ENCODE data around the gene AR. TPM values are rescaled to one million over a fixed set of nuclear protein-coding genes. Genes with fewer than 3 reads are reported as not detected.
A peak's percentile ranks its signal among the peaks of the same experiment; 100 is the strongest.

Gene AR, protein sequence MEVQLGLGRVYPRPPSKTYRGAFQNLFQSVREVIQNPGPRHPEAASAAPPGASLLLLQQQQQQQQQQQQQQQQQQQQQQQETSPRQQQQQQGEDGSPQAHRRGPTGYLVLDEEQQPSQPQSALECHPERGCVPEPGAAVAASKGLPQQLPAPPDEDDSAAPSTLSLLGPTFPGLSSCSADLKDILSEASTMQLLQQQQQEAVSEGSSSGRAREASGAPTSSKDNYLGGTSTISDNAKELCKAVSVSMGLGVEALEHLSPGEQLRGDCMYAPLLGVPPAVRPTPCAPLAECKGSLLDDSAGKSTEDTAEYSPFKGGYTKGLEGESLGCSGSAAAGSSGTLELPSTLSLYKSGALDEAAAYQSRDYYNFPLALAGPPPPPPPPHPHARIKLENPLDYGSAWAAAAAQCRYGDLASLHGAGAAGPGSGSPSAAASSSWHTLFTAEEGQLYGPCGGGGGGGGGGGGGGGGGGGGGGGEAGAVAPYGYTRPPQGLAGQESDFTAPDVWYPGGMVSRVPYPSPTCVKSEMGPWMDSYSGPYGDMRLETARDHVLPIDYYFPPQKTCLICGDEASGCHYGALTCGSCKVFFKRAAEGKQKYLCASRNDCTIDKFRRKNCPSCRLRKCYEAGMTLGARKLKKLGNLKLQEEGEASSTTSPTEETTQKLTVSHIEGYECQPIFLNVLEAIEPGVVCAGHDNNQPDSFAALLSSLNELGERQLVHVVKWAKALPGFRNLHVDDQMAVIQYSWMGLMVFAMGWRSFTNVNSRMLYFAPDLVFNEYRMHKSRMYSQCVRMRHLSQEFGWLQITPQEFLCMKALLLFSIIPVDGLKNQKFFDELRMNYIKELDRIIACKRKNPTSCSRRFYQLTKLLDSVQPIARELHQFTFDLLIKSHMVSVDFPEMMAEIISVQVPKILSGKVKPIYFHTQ
- 10.2 and 10.4 TPM in 2 replicates for total RNA-seq
- long read RNA-seq, partial matches to known transcripts, result 2 of 7 reads
- long read RNA-seq, other reads (novel, unspliced or antisense), result 5 of 7 reads

DNA sequence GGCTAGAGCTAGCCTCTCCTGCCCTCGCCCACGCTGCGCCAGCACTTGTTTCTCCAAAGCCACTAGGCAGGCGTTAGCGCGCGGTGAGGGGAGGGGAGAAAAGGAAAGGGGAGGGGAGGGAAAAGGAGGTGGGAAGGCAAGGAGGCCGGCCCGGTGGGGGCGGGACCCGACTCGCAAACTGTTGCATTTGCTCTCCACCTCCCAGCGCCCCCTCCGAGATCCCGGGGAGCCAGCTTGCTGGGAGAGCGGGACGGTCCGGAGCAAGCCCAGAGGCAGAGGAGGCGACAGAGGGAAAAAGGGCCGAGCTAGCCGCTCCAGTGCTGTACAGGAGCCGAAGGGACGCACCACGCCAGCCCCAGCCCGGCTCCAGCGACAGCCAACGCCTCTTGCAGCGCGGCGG, at the start of gene AR:
AR (plus strand) TSS at position 204 of the 400 bp plus-strand sequence. CDS start 1,126 bp downstream, outside the sequence.
- Mint-ChIP-seq H3K27me3 (ENCODE audit: unreplicated experiment) (no peaks in the 10 kb centered on the region), H3K9me3 (ENCODE audit: unreplicated experiment) (peaks cover 9% of the 10 kb centered on the region), H3K36me3 (ENCODE audit: unreplicated experiment) (no peaks in the 10 kb centered on the region), H3K27ac (ENCODE audit: unreplicated experiment) (peak within 1 kb of the TSS; percentile 56), H3K4me3 (ENCODE audit: unreplicated experiment) (peak within 1 kb of the TSS; percentile 83), H3K4me1 (ENCODE audit: unreplicated experiment) (peaks cover 27% of the 10 kb centered on the region)
- peak; percentile 87 for DNase-seq (ENCODE audit: extremely low spot score, unreplicated experiment)
- TF ChIP-seq, protein P1, sequence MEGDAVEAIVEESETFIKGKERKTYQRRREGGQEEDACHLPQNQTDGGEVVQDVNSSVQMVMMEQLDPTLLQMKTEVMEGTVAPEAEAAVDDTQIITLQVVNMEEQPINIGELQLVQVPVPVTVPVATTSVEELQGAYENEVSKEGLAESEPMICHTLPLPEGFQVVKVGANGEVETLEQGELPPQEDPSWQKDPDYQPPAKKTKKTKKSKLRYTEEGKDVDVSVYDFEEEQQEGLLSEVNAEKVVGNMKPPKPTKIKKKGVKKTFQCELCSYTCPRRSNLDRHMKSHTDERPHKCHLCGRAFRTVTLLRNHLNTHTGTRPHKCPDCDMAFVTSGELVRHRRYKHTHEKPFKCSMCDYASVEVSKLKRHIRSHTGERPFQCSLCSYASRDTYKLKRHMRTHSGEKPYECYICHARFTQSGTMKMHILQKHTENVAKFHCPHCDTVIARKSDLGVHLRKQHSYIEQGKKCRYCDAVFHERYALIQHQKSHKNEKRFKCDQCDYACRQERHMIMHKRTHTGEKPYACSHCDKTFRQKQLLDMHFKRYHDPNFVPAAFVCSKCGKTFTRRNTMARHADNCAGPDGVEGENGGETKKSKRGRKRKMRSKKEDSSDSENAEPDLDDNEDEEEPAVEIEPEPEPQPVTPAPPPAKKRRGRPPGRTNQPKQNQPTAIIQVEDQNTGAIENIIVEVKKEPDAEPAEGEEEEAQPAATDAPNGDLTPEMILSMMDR (IDR thresholded peaks at IDR 0.05), result no peak

DNA sequence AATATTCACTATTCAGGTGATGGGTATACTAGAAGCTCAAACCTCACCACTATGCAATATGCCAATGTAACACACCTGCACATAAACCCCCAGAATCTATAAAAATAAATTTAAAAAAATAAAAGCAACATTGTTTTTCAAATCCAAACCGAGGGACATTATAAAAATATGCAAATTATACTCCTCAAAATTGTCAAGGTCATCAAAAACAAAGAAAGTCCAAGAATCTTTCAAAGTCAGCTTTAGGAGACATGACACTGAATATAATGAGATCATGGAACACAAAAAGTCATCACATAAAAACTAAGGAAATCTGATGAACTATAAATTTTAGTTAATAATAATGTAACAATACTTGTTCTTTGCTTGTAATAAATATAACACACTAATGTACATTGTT, 43.2 kb upstream of the AR start:
- no peaks in the 10 kb centered on the region for H3K36me3 Mint-ChIP-seq (ENCODE audit: unreplicated experiment)
- H3K9me3 Mint-ChIP-seq (ENCODE audit: unreplicated experiment), result peaks cover 22% of the 10 kb centered on the region
- H3K27ac Mint-ChIP-seq (ENCODE audit: unreplicated experiment), result no peak overlapping the region
- H3K27me3 Mint-ChIP-seq (ENCODE audit: unreplicated experiment), result no peaks in the 10 kb centered on the region
- TF ChIP-seq, protein P1 (IDR thresholded peaks at IDR 0.05), result no peak
- no peak for DNase-seq (ENCODE audit: extremely low spot score, unreplicated experiment)
- H3K4me1 Mint-ChIP-seq (ENCODE audit: unreplicated experiment), result no peaks in the 10 kb centered on the region
- H3K4me3 Mint-ChIP-seq (ENCODE audit: unreplicated experiment), result no peak overlapping the region

DNA sequence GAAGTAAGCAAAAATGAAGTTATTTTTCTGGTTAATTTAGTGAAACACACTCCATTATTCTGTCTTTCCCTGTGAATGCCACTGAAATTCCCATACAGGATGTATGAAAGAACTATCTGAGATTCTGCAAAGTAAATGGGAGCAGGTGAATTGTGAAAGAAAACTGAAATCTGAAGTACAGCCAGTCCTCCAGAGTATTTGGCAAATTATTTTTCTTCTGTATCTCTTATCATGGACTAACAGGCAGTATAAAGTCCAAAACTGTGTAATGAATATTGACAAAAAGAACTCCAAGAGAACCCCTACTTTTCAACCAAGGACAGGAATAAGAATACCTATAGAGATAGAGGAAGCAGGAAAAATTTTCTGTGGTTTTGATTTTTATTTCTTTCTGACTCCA, 40.8 kb upstream of the AR start:
- Mint-ChIP-seq H3K9me3 (ENCODE audit: unreplicated experiment) (peaks cover 21% of the 10 kb centered on the region), H3K36me3 (ENCODE audit: unreplicated experiment) (no peaks in the 10 kb centered on the region), H3K4me1 (ENCODE audit: unreplicated experiment) (no peaks in the 10 kb centered on the region), H3K27me3 (ENCODE audit: unreplicated experiment) (no peaks in the 10 kb centered on the region), H3K4me3 (ENCODE audit: unreplicated experiment) (no peak overlapping the region), H3K27ac (ENCODE audit: unreplicated experiment) (no peak overlapping the region)
- TF ChIP-seq, protein P1 (IDR thresholded peaks at IDR 0.05), result no peak
- DNase-seq (ENCODE audit: extremely low spot score, unreplicated experiment), result no peak

DNA sequence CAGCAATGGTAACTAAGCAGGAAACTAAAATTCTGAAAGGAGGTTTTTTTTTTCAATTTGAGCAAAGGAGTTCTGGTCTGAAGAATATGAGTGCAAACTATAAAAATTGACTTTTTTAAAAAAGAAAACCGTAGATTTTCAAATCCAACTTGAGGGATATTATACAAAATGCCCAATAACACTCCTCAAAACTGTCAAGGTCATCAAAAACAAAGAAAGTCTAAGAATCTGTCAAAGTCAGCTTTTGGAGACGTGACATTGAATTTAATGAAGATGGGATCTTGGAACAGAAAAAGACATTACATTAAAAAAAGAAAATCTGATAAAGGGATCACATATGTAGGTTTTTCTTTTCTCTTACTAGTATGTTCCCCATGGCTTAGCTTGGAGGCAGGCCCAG, 40.4 kb upstream of the AR start:
- DNase-seq (ENCODE audit: extremely low spot score, unreplicated experiment), result no peak
- Mint-ChIP-seq H3K4me1 (ENCODE audit: unreplicated experiment) (no peaks in the 10 kb centered on the region), H3K4me3 (ENCODE audit: unreplicated experiment) (no peak overlapping the region), H3K27me3 (ENCODE audit: unreplicated experiment) (no peaks in the 10 kb centered on the region), H3K27ac (ENCODE audit: unreplicated experiment) (no peak overlapping the region), H3K9me3 (ENCODE audit: unreplicated experiment) (peaks cover 19% of the 10 kb centered on the region), H3K36me3 (ENCODE audit: unreplicated experiment) (no peaks in the 10 kb centered on the region)
- TF ChIP-seq, protein P1 (IDR thresholded peaks at IDR 0.05), result no peak

Data from osteocyte (in vitro differentiated cells).